ENCODE data around the gene ADK. TPM values are rescaled to one million over a fixed set of nuclear protein-coding genes. Genes with fewer than 3 reads are reported as not detected.
"Not testable (repeated sequence)": the region's sequence is repeated elsewhere in the genome, so short reads cannot be mapped to it uniquely, and the experiment has no call there.

ADK gene
- total RNA-seq, 1 donor from 2014 or later = 62.0 TPM

DNA sequence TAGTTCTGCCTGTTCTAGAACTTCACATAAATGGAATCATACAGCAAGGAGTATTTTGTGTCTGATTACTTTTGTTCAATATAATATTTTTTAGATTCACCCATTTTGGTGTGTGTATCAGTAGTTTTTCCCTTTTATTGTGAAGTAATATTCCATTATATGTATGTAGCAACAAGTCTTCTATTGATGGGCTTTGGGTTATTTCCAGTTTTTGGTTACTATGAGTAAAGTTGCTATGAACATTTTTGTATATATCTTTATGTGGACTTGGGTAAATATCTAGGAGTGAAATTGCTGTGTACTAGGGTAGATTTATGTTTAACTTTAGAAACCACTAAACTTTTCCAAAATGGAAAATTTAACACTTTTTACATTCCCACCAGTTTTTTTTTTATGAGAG lies 35.7 kb downstream of the ADK start:
- H3K4me1 ChIP-seq (ENCODE audit: insufficient read depth, low read length) = peaks cover 18% of the 10 kb centered on the region
- Mint-ChIP-seq H3K4me3 (ENCODE audit: unreplicated experiment) (no peak overlapping the region), H3K4me1 (ENCODE audit: low read depth, unreplicated experiment) (peaks cover 26% of the 10 kb centered on the region), H3K27me3 (ENCODE audit: low read depth, unreplicated experiment) (no peaks in the 10 kb centered on the region), H3K9me3 (ENCODE audit: unreplicated experiment) (no peaks in the 10 kb centered on the region), H3K36me3 (ENCODE audit: low read depth, unreplicated experiment) (no peaks in the 10 kb centered on the region), H3K27ac (ENCODE audit: unreplicated experiment) (no peak overlapping the region)
- DNase-seq (ENCODE audit: low read depth) (no peak), FAIRE-seq (no peak)
- peaks cover 12% of the 10 kb centered on the region for H4K20me1 ChIP-seq (ENCODE audit: insufficient read depth, low read length)
- H3K27me3 ChIP-seq (ENCODE audit: insufficient read depth, low read length) = no peaks in the 10 kb centered on the region
- no peak overlapping the region for H3K4me2 ChIP-seq (ENCODE audit: low read length)
- H3K79me2 ChIP-seq (ENCODE audit: insufficient read depth, low read length) = peaks cover 89% of the 10 kb centered on the region
- TF ChIP-seq, protein P1, sequence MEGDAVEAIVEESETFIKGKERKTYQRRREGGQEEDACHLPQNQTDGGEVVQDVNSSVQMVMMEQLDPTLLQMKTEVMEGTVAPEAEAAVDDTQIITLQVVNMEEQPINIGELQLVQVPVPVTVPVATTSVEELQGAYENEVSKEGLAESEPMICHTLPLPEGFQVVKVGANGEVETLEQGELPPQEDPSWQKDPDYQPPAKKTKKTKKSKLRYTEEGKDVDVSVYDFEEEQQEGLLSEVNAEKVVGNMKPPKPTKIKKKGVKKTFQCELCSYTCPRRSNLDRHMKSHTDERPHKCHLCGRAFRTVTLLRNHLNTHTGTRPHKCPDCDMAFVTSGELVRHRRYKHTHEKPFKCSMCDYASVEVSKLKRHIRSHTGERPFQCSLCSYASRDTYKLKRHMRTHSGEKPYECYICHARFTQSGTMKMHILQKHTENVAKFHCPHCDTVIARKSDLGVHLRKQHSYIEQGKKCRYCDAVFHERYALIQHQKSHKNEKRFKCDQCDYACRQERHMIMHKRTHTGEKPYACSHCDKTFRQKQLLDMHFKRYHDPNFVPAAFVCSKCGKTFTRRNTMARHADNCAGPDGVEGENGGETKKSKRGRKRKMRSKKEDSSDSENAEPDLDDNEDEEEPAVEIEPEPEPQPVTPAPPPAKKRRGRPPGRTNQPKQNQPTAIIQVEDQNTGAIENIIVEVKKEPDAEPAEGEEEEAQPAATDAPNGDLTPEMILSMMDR (IDR thresholded peaks at IDR 0.05; ENCODE audit: insufficient read depth, low read depth, low read length) = no peak
- no peak for TF ChIP-seq EZH2 (IDR thresholded peaks at IDR 0.05; ENCODE audit: insufficient read depth, low read length)
- H2AFZ ChIP-seq (ENCODE audit: low read depth, low read length) = no peak overlapping the region
- no peaks in the 10 kb centered on the region for H3K9me3 ChIP-seq (ENCODE audit: insufficient read depth, low read depth, low read length)
- no peak overlapping the region for H3K27ac ChIP-seq (ENCODE audit: low read depth, low read length)
- H3K9ac ChIP-seq (ENCODE audit: low read length) = no peak overlapping the region
- no peaks in the 10 kb centered on the region for H3K36me3 ChIP-seq (ENCODE audit: insufficient read depth, low read length)
- no peak overlapping the region for H3K4me3 ChIP-seq (ENCODE audit: insufficient read depth, low read depth, low read length)

DNA sequence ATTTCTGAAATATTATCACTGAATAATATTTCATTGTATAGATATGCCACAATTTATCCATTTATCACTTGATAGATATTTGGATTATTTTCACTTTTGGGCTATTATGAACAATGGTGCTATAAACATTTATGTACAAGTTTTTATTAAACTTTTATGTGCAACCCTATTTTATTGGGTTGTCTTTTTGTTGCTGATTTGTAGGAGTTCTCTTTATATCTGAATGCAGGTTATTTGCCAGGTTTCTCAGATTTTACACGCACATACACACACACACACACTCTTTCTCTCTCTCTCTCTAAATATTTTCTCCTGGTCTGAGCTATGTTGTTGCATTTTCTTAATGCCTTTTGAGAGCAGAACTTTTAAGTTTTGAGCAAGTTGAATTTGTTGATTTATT lies 36.2 kb downstream of the ADK start:
- no peak for FAIRE-seq
- Histone ChIP-seq H3K9ac (ENCODE audit: low read length) (no peak overlapping the region), H3K79me2 (ENCODE audit: insufficient read depth, low read length) (peaks cover 89% of the 10 kb centered on the region), H2AFZ (ENCODE audit: low read depth, low read length) (no peak overlapping the region), H3K4me3 (ENCODE audit: insufficient read depth, low read depth, low read length) (no peak overlapping the region), H3K4me2 (ENCODE audit: low read length) (no peak overlapping the region), H4K20me1 (ENCODE audit: insufficient read depth, low read length) (peaks cover 9% of the 10 kb centered on the region), H3K4me1 (ENCODE audit: insufficient read depth, low read length) (peaks cover 18% of the 10 kb centered on the region), H3K27ac (ENCODE audit: low read depth, low read length) (no peak overlapping the region), H3K36me3 (ENCODE audit: insufficient read depth, low read length) (no peaks in the 10 kb centered on the region), H3K27me3 (ENCODE audit: insufficient read depth, low read length) (no peaks in the 10 kb centered on the region), H3K9me3 (ENCODE audit: insufficient read depth, low read depth, low read length) (no peaks in the 10 kb centered on the region)
- no peak for DNase-seq (ENCODE audit: low read depth)
- Mint-ChIP-seq H3K9me3 (ENCODE audit: unreplicated experiment) (no peaks in the 10 kb centered on the region), H3K4me1 (ENCODE audit: low read depth, unreplicated experiment) (peaks cover 26% of the 10 kb centered on the region), H3K36me3 (ENCODE audit: low read depth, unreplicated experiment) (no peaks in the 10 kb centered on the region), H3K27me3 (ENCODE audit: low read depth, unreplicated experiment) (no peaks in the 10 kb centered on the region), H3K4me3 (ENCODE audit: unreplicated experiment) (no peak overlapping the region), H3K27ac (ENCODE audit: unreplicated experiment) (no peak overlapping the region)
- TF ChIP-seq, protein P1 (IDR thresholded peaks at IDR 0.05; ENCODE audit: insufficient read depth, low read depth, low read length) = no peak
- no peak for TF ChIP-seq EZH2 (IDR thresholded peaks at IDR 0.05; ENCODE audit: insufficient read depth, low read length)

DNA sequence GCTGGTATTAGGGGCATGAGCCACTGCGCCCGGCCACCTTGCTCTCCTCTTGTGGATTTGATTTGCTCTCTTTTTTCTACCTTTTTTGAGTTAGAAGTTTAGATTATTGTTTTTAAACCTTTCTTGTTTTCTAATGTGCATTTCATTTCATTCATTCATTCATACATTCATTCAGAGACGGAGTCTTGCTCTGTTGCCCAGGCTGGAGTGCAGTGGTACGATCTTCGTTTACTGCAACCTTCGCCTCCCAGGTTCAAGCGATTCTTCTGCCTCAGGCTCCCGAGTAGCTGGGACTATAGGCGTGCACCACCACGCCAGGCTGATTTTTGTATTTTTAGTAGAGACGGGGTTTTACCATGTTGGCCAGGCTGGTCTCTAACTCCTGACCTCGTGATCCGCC lies 37.6 kb downstream of the ADK start:
- not testable (repeated sequence) for H3K9me3 Mint-ChIP-seq (ENCODE audit: unreplicated experiment); H3K27ac ChIP-seq (ENCODE audit: low read depth, low read length); H3K36me3 Mint-ChIP-seq (ENCODE audit: low read depth, unreplicated experiment); H3K4me3 Mint-ChIP-seq (ENCODE audit: unreplicated experiment); H3K9me3 ChIP-seq (ENCODE audit: insufficient read depth, low read depth, low read length); H3K27ac Mint-ChIP-seq (ENCODE audit: unreplicated experiment); H3K27me3 ChIP-seq (ENCODE audit: insufficient read depth, low read length); H3K27me3 Mint-ChIP-seq (ENCODE audit: low read depth, unreplicated experiment); H2AFZ ChIP-seq (ENCODE audit: low read depth, low read length); FAIRE-seq; DNase-seq (ENCODE audit: low read depth); H3K4me2 ChIP-seq (ENCODE audit: low read length); H3K36me3 ChIP-seq (ENCODE audit: insufficient read depth, low read length); H3K4me3 ChIP-seq (ENCODE audit: insufficient read depth, low read depth, low read length); H4K20me1 ChIP-seq (ENCODE audit: insufficient read depth, low read length); H3K9ac ChIP-seq (ENCODE audit: low read length)
- H3K4me1 Mint-ChIP-seq (ENCODE audit: low read depth, unreplicated experiment) = peaks cover 30% of the 10 kb centered on the region
- Histone ChIP-seq H3K79me2 (ENCODE audit: insufficient read depth, low read length) (peaks cover 87% of the 10 kb centered on the region), H3K4me1 (ENCODE audit: insufficient read depth, low read length) (peaks cover 18% of the 10 kb centered on the region)
